A673 (cell line): ENCODE data around the gene ATMIN. TPM values are rescaled to one million over a fixed set of nuclear protein-coding genes. Genes with fewer than 3 reads are reported as not detected.

ENCODE experiments used
- BruUV-seq: library from RNA; stranded (reverse); fragments of 400-500 nt; replicated peaks from 2 replicates; lab custom pipeline; 2021; lab: Mats Ljungman, UMichigan
- CTCF ChIA-PET: fragments of 300-600 bp; sonication (Branson Sonifier 250); formaldehyde crosslinking; loops from one replicate; lab custom pipeline; 2022; ENCODE audit warnings: antibody characterized with exemption; lab: Charles Lee
- POLR2A ChIA-PET: fragments of 300-600 bp; sonication (Branson Sonifier 250); formaldehyde crosslinking; loops from one replicate; lab custom pipeline; 2022; ENCODE audit warnings: antibody characterized with exemption; ENCODE audit not compliant: low non-redundant PET; lab: Charles Lee
- DNase-seq: peaks from one replicate; pipeline ENCODE4 v3.0.0-alpha.2; 2015; ENCODE audit warnings: low spot score
- H3K27ac ChIP-seq: fragments of 200-600 bp; sonication (generic); 2 replicates; pipeline ENCODE4 v1.5.1; 2016; ENCODE audit warnings: mixed run types, low read depth, mild to moderate bottlenecking, mixed read lengths, antibody characterized with exemption, low read length; ENCODE audit not compliant: poor library complexity, severe bottlenecking
- H3K27me3 ChIP-seq: fragments of 200-600 bp; sonication (generic); replicated peaks from 2 replicates; pipeline ENCODE4 v1.6.1; 2017; ENCODE audit warnings: mixed run types, low read depth, mild to moderate bottlenecking, mixed read lengths, antibody characterized with exemption, low read length; ENCODE audit not compliant: insufficient read depth, poor library complexity
- H3K36me3 ChIP-seq: fragments of 200-600 bp; sonication (generic); 2 replicates; pipeline ENCODE4 v1.6.1; 2016; ENCODE audit warnings: mixed run types, mild to moderate bottlenecking, mixed read lengths, antibody characterized with exemption, low read length; ENCODE audit not compliant: insufficient read depth, poor library complexity, severe bottlenecking
- H3K4me1 ChIP-seq: fragments of 200-600 bp; sonication (generic); 2 replicates; pipeline ENCODE4 v1.6.1; 2017; ENCODE audit warnings: mixed run types, mild to moderate bottlenecking, mixed read lengths, antibody characterized with exemption, low read length; ENCODE audit not compliant: insufficient read depth, poor library complexity, severe bottlenecking
- H3K4me3 ChIP-seq: fragments of 200-600 bp; sonication (generic); 2 replicates; pipeline ENCODE4 v1.5.1; 2016; ENCODE audit warnings: low read depth, mixed run types, mild to moderate bottlenecking, mixed read lengths, low read length; ENCODE audit not compliant: poor library complexity, severe bottlenecking
- H3K9me3 ChIP-seq: fragments of 200-600 bp; sonication (generic); 2 replicates; pipeline ENCODE4 v1.6.1; 2016; ENCODE audit warnings: mixed run types, low read depth, mild to moderate bottlenecking, mixed read lengths, antibody characterized with exemption, low read length; ENCODE audit not compliant: poor library complexity, severe bottlenecking
- EZH2 ChIP-seq: fragments of 200-600 bp; sonication (generic); IDR thresholded peaks from 2 replicates; pipeline ENCODE4 v1.6.1; 2017; ENCODE audit warnings: borderline replicate concordance, low read depth, mild to moderate bottlenecking, mixed read lengths, antibody characterized with exemption, low read length; ENCODE audit not compliant: poor library complexity, severe bottlenecking
- intact Hi-C: fragments of 100-400 bp; cut with micrococcal nuclease; formaldehyde crosslinking; loops from one replicate; pipeline ENCODE4 v1.10.0; 2022; ENCODE audit not compliant: unreplicated experiment
- total RNA-seq: library from RNA; stranded (reverse); gene quantifications from 2 replicates; pipeline ENCODE4 v1.2.3, GENCODE V29; 2021
- TF ChIP-seq, protein P1 (sequence below): fragments of 300-800, 200-600 bp; sonication (generic); conservative IDR thresholded peaks from 2 replicates; pipeline ENCODE4 v1.5.1; 2017; ENCODE audit warnings: low read depth, mild to moderate bottlenecking, antibody characterized with exemption, low read length, moderate library complexity, mixed read lengths

The ATMIN gene
- total RNA-seq, 1 experiment from 2014 or later: 44.6 TPM

DNA sequence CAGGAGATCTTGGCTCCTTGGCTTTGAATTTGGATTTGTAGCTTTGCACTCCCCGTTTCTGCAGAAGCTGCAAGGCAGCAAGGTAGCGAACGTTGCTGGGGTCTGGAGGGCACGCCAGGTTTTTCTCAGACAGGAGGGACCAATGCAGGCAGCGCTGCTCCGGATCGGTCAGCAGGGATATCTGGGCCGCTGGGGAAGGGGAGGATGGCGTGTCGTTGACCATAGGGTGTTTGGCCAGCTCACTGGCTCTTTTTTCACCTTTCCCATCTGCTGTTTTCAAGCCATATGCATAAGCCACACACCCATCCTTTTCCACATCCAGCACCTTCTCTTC is 25.6 kb downstream of the ATMIN start:
- H3K4me3 ChIP-seq: no peak overlapping the region
- CTCF ChIA-PET: no interaction called here
- no TSS peak for BruUV-seq
- TF ChIP-seq, protein P1, sequence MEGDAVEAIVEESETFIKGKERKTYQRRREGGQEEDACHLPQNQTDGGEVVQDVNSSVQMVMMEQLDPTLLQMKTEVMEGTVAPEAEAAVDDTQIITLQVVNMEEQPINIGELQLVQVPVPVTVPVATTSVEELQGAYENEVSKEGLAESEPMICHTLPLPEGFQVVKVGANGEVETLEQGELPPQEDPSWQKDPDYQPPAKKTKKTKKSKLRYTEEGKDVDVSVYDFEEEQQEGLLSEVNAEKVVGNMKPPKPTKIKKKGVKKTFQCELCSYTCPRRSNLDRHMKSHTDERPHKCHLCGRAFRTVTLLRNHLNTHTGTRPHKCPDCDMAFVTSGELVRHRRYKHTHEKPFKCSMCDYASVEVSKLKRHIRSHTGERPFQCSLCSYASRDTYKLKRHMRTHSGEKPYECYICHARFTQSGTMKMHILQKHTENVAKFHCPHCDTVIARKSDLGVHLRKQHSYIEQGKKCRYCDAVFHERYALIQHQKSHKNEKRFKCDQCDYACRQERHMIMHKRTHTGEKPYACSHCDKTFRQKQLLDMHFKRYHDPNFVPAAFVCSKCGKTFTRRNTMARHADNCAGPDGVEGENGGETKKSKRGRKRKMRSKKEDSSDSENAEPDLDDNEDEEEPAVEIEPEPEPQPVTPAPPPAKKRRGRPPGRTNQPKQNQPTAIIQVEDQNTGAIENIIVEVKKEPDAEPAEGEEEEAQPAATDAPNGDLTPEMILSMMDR: no peak
- no peak for TF ChIP-seq EZH2
- no peak overlapping the region for H3K27ac ChIP-seq
- no peaks in the 10 kb centered on the region for H3K9me3 ChIP-seq
- no peaks in the 10 kb centered on the region for H3K36me3 ChIP-seq
- no peaks in the 10 kb centered on the region for H3K4me1 ChIP-seq
- no peaks in the 10 kb centered on the region for H3K27me3 ChIP-seq
- intact Hi-C loops: no loop called here
- DNase-seq: no peak
- POLR2A ChIA-PET: no interaction called here

DNA sequence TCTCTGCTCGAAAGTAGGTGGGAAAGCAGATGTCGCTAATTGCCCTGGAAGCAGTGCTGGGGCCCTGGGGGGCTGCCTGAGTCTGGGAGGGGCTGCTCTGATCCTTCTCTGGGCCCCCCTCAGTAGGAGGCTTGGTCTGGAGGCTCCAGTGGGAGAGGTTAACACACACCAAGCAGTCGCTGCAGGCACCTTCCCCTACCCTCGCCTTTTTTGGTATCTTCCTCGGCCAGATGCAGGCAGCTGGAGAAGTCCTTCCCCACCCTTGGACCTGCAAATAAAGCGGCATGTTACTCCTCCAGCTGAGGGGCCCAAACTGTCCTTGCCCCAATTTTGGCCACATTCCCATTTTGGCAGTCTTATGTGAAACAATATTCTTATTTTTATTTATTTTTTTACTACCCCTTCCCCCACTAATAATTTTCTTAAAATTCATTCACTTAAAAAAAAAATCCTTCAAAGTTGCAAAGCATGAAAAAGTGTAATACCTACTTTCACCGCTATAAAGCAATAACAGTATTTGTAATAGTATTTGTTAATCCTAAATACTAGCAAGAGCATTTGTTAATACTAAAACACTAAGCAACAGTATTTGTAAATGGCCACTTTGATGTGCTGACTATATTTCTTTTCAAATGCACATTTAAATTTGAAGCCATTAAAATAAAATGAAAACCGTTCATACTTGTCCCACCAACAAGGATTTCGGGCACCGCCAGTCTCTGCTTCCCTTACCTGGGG is 26.4 kb downstream of the ATMIN start:
- POLR2A ChIA-PET: no interaction called here
- TF ChIP-seq EZH2: no peak
- TF ChIP-seq, protein P1: no peak

DNA sequence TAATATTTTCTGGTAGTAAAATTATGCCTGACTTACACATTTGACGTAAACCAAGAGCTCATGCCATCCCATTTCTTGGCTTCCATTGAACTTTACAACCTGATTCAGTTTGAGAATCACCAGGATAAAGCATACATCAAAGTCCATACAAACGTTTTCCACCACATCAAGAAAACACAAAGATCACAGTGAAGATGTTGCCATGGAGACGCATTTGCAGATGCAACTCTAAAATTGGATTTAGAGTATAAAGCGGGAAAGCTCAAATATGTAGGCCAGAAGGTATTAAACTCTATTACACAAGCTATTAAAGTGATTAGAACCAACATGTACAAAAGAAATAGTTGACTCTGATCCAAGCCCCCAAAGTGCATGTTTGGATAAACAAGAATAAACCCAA is 31.0 kb downstream of the ATMIN start:
- no peaks in the 10 kb centered on the region for H3K4me1 ChIP-seq
- no peaks in the 10 kb centered on the region for H3K36me3 ChIP-seq
- H3K27me3 ChIP-seq: no peaks in the 10 kb centered on the region
- no peak overlapping the region for H3K4me3 ChIP-seq
- no TSS peak for BruUV-seq
- ChIA-PET POLR2A (no interaction called here), CTCF (interaction anchor here (1.1 kb wide), 1 partner anchor 31 kb away, joined by 3 read pairs; the partner anchor contains the start of gene ATMIN)
- intact Hi-C loops: no loop called here
- H3K9me3 ChIP-seq: no peaks in the 10 kb centered on the region
- H3K27ac ChIP-seq: no peak overlapping the region
- DNase-seq: no peak
- TF ChIP-seq, protein P1: no peak
- no peak for TF ChIP-seq EZH2

More for the DNA sequence above, 26.4 kb downstream of the ATMIN start:
- H3K27ac ChIP-seq: no peak overlapping the region
- intact Hi-C loops: no loop called here
- H3K36me3 ChIP-seq: no peaks in the 10 kb centered on the region
- H3K27me3 ChIP-seq: no peaks in the 10 kb centered on the region
- H3K9me3 ChIP-seq: no peaks in the 10 kb centered on the region
- no TSS peak for BruUV-seq
- no peaks in the 10 kb centered on the region for H3K4me1 ChIP-seq
- CTCF ChIA-PET: no interaction called here
- DNase-seq: no peak
- H3K4me3 ChIP-seq: no peak overlapping the region
